Activated CD8-positive, alpha-beta memory T cell treated with anti-CD3 and anti-CD28 coated beads for 24 hours (primary cell): ENCODE measurements around the gene RHOF.
"Not testable (repeated sequence)": the region's sequence is repeated elsewhere in the genome, so short reads cannot be mapped to it uniquely, and the experiment has no call there.

Experiments used
- DNase-seq: peaks from one replicate; pipeline ENCODE4 v3.0.0-alpha.2; 2020

RHOF gene

DNA sequence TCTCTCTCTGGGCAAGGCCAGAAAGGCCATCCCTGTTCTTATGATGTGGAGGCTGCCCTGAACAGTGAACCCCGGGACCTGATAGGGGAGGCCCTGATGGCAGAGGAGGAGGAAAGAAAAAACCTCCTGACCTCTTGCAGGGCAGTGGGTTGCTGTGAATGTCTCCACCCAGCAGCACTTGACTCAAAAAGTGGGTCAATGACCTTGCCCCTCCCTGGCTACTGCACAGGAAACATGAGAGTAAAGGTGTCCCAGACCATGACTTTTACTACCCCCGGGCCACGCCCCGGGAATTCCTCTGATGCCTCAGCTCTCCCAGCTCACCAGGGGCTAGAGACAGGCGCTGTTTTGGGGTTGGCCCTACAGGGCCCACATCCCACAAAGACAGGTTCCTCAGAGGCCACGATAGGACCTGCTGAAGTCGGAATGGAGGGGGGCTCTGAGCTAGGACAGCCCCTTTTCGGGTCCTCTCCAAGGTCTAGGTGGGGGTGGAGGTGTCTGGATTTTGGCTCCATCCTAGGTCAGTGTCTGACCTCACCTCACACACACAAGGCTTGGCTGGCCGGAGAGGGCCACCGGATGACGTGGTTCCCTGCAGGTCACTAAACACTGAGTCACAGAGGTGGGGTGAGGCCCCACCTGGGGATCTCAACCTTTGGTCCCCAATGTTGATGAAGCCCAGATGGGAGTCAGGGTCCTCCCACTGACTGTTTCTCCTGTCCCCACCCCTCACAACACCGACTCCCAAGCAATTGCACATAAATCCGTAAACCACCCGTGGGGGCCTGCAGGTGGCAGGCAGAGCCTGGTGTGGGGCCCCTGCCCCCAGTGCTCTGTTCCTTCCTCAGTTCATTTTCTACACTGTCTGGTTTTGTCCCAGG, 1.6 kb downstream of the RHOF start:
- DNase-seq, result no peak

DNA sequence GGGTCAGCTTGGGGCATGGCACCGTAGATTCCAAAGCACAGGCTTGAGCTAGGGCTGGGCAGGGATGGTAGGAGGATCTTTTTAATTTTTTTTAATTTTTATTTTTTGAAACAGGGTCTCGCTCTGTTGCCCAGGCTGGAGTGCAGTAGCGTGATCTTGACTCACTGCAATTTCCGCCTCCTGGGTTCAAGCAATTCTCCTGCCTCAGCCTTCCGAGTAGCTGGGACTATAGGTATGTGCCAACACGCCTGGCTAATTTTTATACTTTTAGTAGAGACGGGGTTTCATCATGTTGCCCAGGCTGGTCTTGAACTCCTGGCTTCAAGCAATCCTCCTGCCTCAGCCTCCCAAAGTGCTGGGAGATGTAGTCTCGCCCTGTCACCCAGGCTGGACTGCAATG, 2.7 kb downstream of the RHOF start:
- not testable (repeated sequence) for DNase-seq

DNA sequence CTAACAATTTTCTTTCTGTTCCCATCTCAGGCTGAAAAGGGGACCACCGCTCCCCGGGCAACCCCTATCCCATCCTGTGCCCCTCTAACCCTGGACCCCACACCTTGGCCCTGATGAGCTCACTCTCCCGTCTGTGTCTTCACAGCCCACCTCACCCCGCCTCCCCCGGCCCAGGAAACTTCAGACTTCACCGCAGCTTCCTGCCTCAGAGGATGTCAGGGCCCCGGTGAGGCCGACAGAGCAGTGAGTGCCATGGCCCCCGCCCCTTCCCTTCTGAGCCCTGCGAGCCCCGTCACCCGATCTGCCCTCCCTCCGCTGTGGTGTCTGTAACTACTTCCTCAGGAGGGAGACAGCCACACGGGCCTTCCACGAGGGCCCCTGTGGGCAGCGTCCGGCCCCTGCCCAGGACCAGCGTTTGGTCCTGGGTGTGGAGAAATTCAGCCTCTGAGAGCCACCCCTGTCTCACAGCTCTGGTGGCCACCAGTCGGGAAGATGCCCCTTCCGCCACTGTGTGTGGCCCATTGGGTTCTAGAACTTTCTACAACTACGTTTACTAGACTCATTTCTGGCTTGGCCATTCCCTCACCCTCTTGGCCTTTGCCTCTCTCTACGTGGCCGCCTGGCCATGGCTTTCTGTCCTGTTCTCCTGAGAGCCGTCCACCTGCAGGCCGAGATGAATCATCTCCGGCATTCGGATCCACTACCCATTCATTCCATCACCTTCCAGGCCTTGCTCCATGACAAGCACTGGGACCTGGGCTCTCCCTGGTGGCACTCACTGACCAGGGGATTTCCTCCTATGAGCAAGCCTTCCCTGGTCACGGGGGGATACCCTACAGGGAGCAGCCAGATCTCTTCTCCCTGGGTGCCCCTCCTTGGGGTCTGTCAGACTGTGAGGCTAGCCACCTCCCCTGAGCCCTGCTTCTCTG, 3.4 kb downstream of the RHOF start:
- DNase-seq, result peak; percentile 95

DNA sequence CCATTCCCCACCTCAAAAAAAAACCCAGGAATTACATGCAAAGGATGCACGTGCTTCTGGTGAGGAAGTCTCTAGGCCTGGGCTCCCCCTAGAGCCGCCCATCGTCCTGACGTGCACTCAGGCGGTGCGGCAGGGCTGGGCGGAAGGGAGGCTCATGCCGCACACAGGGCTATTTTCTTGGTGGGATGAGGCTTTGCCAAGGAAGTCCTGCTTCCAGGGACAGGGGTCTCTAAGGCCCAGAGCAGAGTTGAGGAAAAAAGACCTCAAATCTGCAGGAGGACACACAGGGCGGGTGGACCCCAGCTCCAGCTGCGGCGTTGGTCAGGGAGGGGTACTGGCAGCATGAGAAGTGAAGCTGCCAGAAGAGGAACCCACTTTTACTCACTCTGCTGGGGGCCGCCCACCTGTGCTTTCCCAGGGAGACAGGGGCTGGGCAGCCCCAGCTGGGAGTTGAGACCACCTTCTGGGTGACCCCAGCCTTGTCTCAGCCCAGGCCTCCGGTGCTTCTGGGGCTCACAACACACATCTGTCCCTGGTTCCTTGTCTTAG, 4.2 kb downstream of the RHOF start:
- no peak for DNase-seq

DNA sequence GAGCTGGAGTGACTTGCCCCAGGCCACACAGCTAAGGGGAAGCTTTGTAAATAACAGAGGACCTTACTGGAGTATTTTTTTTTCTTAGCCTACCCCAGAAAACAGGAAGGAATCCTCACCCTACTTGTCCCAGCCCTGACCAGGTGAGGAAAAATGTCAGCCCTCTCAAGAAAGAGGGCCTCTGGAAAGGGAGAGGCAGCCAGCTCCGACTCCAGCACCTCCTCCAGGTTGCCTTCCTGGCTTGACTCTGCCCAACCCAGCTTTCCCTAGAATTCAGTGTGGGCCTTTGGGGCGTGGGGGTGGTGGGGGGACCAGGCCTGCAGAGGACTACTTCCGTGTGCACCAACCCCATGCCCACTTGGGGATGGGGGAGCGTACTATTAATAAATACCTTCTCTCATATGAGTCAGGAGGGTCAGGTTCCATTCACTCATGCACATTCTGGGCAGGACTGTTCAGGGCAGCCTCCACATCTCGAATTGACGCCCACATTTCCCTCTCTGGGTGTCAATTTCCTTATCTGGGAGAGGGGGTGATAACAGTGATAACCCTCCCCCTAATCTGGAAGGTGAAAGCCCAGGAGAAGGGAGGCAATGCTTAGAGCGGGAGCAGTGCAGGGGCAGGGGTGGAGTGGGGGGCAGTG, 5.2 kb downstream of the RHOF start:
- DNase-seq, result no peak

DNA sequence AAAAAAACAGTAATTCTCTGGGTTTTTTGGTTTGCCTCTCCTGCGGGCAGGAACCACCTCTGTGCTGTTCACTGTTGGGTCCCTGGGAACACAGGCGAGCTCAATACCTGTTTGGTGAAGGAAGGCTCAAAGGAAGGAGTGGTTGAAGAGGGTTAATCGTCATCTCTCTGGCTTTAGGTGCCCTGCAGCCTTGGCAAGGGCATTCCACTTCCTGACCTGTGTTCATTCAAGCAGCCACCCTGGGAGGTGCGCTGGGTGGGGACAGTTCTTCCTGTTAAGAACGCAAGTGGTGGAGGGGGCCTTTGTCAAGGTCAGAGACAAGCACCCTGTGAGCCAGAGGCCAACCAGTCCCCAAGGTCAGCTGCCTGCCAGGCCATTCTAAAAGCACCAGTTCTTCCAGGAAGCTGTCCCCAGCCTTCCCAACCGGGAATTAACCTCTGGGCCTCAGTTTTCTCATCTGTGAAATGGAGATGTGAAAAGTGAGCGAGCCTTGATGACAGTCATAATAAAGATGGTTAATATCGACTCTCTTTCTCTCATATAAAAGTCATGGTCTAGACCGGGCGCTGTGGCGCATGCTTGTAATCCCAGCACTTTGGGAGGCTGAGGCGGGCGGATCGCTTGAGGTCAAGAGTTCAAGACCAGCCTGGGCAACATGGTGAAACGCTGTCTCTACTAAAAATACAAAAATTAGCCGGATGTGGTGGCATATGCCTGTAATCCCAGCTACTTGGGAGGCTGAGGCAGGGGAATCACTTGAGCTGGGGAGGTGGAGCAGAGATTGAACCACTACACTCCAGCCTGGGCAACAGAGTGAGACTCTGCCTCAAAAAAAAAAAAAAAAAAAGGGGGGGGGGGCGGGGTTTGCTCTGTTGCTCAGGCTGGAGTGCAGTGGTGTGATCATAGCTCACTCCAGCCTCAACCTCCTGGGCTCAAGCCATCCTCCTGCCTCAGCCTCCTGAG, 6.1 kb downstream of the RHOF start:
- DNase-seq, result no peak

DNA sequence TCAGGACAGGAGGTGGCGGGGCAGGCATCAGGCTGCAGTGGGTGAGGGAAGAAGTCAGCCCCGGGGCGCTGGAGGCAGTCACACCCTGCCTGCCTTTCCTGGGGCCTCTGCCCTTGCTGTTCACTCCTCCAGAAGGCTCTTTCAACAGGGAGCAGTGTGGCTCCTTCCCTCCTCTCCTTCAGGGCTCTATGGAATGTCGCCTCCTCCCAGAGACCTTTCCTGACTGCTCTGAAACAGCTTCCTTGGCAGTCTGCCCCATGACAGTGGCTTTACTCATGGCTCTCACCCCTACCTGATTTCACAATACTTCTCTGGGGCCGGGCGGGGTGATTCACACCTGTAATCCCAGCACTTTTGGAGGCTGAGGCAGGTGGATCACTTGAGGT, 7.1 kb downstream of the RHOF start:
- DNase-seq, result no peak

DNA sequence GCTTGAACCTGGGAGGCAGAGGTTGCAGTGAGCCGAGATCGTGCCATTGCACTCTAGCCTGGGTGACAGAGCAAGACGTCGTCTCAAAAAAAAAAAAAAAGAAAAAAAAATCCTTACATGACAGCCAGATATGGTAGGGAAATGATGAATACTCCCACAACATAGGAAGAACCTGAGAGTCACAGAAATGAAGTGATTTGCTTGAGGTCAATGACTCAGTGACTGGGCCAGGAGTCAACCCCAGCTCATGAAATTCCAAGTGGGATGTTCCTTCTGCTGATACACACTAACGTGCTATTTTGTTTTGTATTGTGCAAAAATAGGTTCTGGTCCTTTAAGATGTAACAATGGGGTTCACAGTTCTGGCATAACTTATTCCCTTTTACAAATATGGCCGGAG, 9.0 kb downstream of the RHOF start:
- DNase-seq, result no peak

DNA sequence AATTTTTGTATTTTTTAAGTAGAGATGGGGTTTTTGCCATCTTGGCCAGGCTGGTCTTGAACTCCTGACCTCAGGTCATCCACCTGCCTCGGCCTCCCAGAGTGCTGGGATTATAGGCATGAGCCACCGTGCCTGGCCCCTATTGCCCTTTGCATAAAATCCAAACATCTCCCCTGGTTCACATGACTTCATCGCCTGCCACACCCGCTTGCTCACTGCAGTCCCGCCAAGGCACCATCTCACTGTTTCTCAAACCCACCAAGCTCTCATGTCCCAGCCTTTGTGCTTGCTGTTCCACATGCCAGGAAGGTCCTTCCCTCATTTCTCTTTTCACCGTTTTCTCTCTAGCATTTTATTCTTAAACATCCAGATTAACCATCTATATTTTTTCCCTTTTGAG, 9.7 kb downstream of the RHOF start:
- no peak for DNase-seq

DNA sequence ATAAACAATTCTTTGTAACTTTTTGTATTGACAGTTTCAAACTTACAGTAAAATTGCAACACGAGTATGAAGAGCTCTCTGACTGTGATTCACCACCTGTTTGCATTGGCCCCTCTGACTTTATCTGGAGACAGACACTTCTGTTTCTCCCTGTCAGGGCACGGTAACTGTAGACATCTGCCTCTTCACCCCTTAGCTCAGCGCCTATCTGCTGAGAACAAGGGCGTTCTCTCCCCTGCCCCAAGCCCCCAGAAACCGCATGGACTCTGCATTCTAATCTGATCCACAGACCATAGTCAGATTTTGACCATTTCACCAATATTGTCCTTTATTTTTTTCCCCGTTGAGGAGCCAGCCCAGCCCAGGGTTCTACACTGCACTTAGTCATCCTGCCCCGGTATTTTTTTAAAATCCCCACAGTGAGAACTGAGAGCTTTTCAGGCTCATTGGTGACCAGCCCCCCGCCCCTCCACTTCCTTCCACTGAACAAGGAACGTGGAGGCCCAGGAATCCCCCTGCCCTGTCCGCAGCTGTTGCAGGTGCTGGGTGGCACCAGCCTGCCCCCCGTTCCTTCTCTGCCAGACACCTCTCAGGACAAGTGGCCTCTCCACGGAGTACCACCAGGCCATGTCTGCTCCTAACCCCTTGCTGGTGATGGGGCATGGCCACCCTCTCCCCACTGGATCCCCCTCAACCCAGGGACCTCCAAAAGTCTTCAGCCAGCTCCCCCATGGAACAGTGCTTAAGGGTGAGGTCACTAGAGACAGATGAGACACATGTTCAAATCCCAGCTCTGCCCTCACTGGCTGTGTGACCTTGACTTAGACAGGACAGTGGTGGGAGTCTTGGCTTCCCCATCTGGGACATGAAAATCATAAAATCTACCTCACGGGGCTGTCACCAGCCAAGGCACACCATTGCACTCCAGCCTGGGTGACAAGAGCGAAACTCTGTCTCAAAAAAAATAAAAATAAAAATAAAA, 11.2 kb downstream of the RHOF start:
- DNase-seq, result peak; percentile 80

DNA sequence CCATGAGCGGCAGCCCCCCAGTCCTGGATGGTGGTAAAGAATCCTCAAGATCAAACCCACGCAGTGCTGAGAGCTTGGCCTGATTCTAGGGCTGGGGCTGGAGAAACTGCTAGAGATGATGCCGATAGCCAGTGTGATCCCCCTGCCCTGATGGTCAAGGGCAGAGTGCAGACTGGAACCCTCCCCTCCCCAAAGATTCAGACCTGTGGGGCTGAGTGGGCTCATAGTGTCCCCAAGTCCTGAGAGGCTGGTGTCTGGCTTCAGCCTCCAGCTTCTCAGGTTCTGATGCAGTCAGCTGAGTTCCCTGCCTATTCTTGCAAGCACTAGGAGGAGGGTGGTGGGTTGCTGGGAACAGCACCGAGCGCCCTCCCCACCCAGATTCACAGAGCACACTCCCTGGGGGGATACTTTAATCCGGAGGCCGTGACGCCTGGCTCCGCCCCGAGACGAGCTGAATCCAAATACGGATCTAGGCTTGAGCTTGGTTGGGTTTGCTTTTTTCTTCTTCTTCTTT, 11.9 kb downstream of the RHOF start:
- DNase-seq, result peak; percentile 64

DNA sequence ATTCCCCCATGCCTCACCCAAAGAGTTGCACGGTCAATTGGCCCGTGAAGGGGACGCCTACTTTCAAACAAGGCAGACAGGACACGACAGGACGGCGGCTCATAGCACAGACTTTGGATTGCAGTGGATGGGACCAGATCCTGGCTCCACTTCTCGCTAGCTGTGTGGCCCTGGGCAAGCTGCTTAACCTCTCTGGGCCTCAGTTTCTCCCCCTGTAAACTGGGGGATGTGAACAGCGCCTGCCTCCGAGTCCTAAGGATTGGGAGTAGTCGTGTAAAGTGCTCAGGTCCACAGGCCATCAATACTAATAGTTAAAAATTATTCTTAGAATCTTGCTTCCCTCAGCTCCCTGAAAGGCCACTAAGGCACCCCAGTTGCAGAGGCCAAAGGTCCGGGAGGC, 13.1 kb downstream of the RHOF start:
- DNase-seq, result no peak

DNA sequence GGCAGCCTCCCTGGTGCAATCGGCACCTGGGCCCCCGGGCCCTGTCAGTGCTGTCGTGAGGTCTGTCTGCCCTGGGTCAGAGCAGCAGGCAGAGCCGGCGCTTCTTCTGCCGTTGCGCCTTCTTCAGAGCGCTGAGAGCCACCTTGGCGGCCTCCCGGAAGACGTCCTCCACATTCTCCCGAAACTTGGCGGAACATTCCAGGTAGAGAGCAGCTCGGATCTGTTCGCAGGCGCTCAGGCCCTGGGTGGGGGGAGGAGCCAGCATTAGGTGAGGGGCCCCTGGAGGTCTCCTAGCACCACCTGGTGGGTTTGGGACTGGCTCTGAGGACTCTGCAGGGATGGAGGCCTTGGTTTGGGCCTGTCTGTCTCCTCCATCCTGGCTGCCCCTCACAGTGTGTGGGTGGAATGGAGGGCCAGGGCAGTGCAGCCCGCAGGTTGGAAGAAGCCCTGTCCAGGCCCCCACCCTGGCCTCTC, 14.0 kb downstream of the RHOF start:
- no peak for DNase-seq

DNA sequence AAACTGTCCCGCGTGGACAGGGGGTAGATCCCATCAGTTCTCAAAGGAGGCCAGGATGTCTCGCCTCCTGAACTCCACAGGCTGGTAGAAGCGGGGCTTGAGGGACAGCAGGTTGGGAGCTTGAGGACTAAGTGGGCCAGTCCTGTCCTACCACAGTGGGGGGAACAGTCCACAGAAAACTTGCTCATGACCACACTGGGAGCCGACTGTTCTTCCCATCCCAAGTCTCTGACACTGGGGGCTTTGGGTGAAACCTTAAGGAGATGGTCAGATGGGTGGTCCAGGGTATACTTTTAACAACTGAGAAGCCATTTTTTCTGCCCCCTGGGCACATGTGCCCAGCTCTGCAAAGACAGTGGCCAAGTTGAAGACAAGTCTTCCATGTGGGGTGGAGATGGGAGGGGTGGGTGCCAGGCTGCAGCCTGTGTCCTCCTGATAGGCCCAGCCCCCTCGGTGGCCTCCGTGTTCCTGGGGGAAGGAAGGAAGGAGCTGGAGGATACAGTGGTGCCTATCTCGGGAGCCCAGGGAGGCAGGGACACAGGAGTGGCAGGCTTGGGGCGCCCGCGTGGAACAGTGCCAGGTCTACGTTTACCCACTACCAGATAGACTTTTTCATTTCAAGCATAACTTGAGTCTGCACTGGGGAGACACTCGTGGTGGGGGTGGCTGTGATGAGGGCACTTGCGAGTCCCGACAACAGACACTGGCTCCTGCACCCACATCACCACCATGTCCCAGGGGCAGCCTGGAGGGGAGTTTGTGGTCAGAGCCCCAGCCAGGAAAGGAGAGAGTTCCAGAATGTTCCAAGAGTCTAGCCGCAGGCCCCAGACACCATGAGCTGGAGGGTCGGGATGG, 14.7 kb downstream of the RHOF start:
- no peak for DNase-seq

DNA sequence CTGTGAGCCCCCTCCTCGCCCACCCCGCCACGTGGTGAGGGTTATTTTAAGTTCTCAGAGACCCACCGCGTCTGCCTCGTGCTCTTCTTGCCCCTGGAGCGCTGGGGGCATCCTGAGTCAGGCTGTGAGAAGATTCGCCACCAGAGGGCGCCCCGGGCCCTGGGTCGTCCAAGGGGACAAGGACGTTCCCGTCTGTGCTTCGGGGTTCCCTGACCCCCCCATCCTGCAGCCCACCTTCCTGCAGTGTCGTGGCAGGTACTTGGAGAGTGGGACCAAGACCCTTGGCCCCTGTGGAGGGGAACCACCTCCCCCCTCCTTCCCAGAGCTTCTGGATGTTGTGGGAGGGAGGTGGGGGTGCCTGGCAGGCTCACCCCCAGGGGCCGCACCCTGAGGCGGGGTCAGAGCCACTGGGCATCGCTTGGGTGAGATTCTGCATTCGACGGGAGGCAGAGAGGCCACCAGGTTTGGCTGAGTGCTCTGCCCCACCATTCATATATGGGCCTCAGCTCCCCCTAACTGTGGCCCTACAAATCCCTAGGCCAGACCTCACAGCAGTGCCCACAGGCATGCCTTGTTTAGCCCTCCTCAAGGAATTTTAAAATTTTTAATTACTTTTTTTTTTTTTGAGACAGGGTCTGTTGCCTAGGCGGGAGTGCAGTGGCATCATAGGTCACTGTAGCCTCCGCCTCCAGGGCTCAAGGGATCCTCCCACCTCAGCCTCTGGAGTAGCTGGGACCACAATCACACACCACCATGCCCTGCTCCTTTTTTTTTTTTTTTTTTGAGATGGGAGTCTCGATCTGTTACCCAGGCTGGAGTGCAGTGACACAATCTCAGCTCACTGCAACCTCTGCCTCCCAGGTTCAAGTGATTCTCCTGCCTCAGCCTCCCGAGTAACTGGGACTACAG, 17.0 kb downstream of the RHOF start:
- peak; percentile 99 for DNase-seq

DNA sequence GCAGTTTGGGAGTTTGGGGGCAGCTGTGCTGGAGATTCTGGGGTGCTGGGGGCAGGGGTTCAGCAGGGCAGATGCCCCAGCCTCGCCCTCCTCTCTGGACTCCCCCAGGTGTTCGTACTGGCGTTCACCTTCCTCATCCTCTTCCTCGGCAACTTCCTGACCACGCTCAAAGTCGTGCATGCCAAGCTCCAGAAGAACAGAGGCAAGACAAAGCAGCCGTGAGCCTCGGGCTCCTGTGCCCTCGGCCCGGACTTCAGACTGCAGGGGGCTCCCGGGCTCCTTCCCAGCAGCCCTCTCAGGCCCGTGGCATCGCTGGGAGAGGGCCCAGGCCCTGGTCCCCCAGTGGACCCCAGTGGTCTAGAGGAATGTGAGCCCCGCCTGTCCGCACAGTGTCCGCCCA, 18.0 kb downstream of the RHOF start:
- DNase-seq, result no peak

DNA sequence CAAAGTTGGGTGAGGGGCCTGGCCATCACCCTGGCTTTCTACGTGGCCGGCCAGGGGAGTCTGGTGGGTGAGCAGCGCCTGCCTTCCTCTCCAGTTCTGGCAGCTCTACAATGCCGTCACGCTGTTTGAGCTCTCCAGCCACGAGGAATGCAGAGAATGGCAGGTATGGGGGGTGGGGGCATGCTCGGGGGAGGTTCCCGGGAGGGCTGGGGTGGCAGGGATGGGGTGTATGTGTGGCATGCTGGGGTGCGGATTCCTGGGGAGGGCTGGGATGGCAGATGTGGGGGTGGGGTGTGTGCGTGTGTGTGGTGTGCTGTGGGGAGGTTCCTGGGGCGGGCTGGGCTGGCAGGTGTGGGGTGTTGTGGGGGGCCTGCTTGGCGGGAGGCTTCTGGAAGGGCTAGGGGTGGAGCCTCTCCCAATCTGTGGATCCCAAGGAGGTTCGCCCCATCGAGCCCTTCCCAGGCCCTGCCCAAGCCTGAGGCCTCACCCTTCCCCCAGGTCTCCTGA, 18.5 kb downstream of the RHOF start:
- no peak for DNase-seq
